HG02763 (cell line): ENCODE measurements around the gene NOL3.
"Not testable (repeated sequence)": the region's sequence is repeated elsewhere in the genome, so short reads cannot be mapped to it uniquely, and the experiment has no call there.

Source experiments
- ATAC-seq: cut with Tn5 transposase; IDR thresholded peaks from one replicate; pipeline ENCODE4 v1.9.1; 2021; ENCODE audit warnings: mild to moderate bottlenecking, moderate library complexity; ENCODE audit not compliant: unreplicated experiment

The NOL3 gene

GRCh38 chr16:67170168-67170948 lies at the start of gene NOL3:
Gene NOL3 (plus strand): TSS chr16:67170538.
- ATAC-seq: peak; percentile 50

- not testable (repeated sequence) for ATAC-seq
Measured at GRCh38 chr16:67122799-67123198, 47.5 kb upstream of the NOL3 start.

- no peak for ATAC-seq
Measured at GRCh38 chr16:67128417-67128816, 41.9 kb upstream of the NOL3 start.

GRCh38 chr16:67128887-67129286 lies 41.5 kb upstream of the NOL3 start:
- ATAC-seq: no peak

GRCh38 chr16:67129422-67129821 lies 40.9 kb upstream of the NOL3 start:
- ATAC-seq: no peak

- ATAC-seq: no peak
Measured at GRCh38 chr16:67137605-67138004, 32.7 kb upstream of the NOL3 start.

GRCh38 chr16:67141391-67141790 lies 28.9 kb upstream of the NOL3 start:
- no peak for ATAC-seq

- no peak for ATAC-seq
Measured at GRCh38 chr16:67142342-67142741, 28.0 kb upstream of the NOL3 start.

- ATAC-seq: no peak
Measured at GRCh38 chr16:67144943-67145342, 25.4 kb upstream of the NOL3 start.

- ATAC-seq: no peak
Measured at GRCh38 chr16:67145746-67146145, 24.6 kb upstream of the NOL3 start.

- ATAC-seq: no peak
Measured at GRCh38 chr16:67146523-67147357, 23.6 kb upstream of the NOL3 start.

- ATAC-seq: no peak
Measured at GRCh38 chr16:67147437-67148140, 22.7 kb upstream of the NOL3 start.

GRCh38 chr16:67148221-67148620 lies 22.1 kb upstream of the NOL3 start:
- ATAC-seq: no peak

- ATAC-seq: no peak
Measured at GRCh38 chr16:67148656-67149275, 21.6 kb upstream of the NOL3 start.

- no peak for ATAC-seq
Measured at GRCh38 chr16:67149276-67150046, 20.9 kb upstream of the NOL3 start.

GRCh38 chr16:67150047-67150832 lies 20.1 kb upstream of the NOL3 start:
- ATAC-seq: peak; percentile 33

- ATAC-seq: peak; percentile 43
Measured at GRCh38 chr16:67150833-67151396, 19.4 kb upstream of the NOL3 start, which contains the start of gene B3GNT9. Gene B3GNT9 (minus strand): TSS chr16:67150998. CDS start chr16:67150485, 513 bp downstream.

GRCh38 chr16:67151431-67152097 lies 18.8 kb upstream of the NOL3 start:
- ATAC-seq: no peak
